Heart left ventricle (tissue), 13 donors: ENCODE measurements around the gene LRGUK.

Experiments
- POLR2A ChIP-seq, 2 donors: fragments of 450-650 bp; IDR thresholded peaks; one replicate each; pipeline ENCODE4 v1.6.1; 2017; ENCODE audit warnings: antibody characterized with exemption in 2 of 2, mild to moderate bottlenecking in 2 of 2, moderate library complexity in 2 of 2
- TF ChIP-seq, protein P1 (sequence below), 12 donors: fragments of 200-600 bp; sonication (generic) in 4 of 12; IDR thresholded peaks; one replicate each; pipeline versions ENCODE4 v1.5.0 to v1.8.0; 2018 to 2022; ENCODE audit warnings: antibody characterized with exemption in 12 of 12, mild to moderate bottlenecking in 5 of 12
- donor health status: ischemic (EF 13 %, LVEDD 7.1; RV severe dilation, severe dysfunction).
- donor health status: DM: no; HTN: yes; CAD: no.
- donor health status: DM: no; HTN: no; CAD: no.
- donor health status: ischemic (EF 25% LVEDD 6.9; RV normal size, moderate dysfunction).
- donor health status: ischemic (EF 25% LVEDD 5.7; RV mildly dilated, moderate dysfunction).
- donor health status: ischemic (EF 35%, LVEDD 5.7; RV mildly dilated, moderate dysfunction).
- donor health status: nonischemic (EF 11% LVEDD 7.7; RV severe dilation, severe dysfunction).
- donor health status: DM: yes; HTN: yes; CAD: no.
- donor health status: PGD.
- donor health status: ischemic (EF 29% LVEDD 5.4; RV normal size, mild dysfunction).
- donor health status: nonischemic (EF 23%, LVEDD 6.1; RV moderate dilation, normal function).

- TF ChIP-seq, protein P1, sequence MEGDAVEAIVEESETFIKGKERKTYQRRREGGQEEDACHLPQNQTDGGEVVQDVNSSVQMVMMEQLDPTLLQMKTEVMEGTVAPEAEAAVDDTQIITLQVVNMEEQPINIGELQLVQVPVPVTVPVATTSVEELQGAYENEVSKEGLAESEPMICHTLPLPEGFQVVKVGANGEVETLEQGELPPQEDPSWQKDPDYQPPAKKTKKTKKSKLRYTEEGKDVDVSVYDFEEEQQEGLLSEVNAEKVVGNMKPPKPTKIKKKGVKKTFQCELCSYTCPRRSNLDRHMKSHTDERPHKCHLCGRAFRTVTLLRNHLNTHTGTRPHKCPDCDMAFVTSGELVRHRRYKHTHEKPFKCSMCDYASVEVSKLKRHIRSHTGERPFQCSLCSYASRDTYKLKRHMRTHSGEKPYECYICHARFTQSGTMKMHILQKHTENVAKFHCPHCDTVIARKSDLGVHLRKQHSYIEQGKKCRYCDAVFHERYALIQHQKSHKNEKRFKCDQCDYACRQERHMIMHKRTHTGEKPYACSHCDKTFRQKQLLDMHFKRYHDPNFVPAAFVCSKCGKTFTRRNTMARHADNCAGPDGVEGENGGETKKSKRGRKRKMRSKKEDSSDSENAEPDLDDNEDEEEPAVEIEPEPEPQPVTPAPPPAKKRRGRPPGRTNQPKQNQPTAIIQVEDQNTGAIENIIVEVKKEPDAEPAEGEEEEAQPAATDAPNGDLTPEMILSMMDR (IDR thresholded peaks at IDR 0.05) = no peak
- no peak for TF ChIP-seq POLR2A (IDR thresholded peaks at IDR 0.05)
Observed at GRCh38 chr7:134154581-134155130, 27.5 kb downstream of the LRGUK start.
